Measurements from ENCODE around the gene SYNPO.

The SYNPO gene

DNA sequence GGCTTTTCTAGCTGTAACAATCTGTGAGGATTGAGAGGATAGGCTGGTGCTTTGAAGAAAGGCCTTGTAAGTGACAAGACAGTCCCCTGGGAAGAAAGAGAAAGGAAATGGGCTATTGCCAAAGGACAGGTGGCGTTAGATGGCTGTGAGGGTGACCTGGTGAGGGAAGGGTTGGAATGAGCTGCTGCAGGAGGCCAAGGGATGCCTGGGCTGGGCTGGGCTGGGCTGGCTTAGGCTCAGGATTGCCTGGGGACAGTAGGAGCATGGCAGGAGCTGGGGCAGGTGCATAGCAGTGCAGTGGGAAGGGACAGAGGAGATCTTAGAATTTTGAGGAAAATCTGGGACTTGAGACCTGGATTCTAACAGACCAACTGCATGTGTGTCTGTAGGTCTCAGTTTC lies 10.9 kb downstream of the SYNPO start:
- no peak for DNase-seq (ENCODE audit: low read depth)
- TF ChIP-seq, protein P1, sequence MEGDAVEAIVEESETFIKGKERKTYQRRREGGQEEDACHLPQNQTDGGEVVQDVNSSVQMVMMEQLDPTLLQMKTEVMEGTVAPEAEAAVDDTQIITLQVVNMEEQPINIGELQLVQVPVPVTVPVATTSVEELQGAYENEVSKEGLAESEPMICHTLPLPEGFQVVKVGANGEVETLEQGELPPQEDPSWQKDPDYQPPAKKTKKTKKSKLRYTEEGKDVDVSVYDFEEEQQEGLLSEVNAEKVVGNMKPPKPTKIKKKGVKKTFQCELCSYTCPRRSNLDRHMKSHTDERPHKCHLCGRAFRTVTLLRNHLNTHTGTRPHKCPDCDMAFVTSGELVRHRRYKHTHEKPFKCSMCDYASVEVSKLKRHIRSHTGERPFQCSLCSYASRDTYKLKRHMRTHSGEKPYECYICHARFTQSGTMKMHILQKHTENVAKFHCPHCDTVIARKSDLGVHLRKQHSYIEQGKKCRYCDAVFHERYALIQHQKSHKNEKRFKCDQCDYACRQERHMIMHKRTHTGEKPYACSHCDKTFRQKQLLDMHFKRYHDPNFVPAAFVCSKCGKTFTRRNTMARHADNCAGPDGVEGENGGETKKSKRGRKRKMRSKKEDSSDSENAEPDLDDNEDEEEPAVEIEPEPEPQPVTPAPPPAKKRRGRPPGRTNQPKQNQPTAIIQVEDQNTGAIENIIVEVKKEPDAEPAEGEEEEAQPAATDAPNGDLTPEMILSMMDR (IDR thresholded peaks at IDR 0.05; ENCODE audit: control insufficient read depth, extremely low read depth, insufficient read depth), result no peak
- H3K4me3 ChIP-seq (ENCODE audit: low read depth, low read length), result no peak overlapping the region

GRCh38 chr5:150651924-150652671 lies 11.6 kb downstream of the SYNPO start:
- TF ChIP-seq, protein P1 (IDR thresholded peaks at IDR 0.05; ENCODE audit: control insufficient read depth, extremely low read depth, insufficient read depth), result no peak
- no peak for DNase-seq (ENCODE audit: low read depth)
- H3K4me3 ChIP-seq (ENCODE audit: low read depth, low read length), result no peak overlapping the region

GRCh38 chr5:150653145-150653761 lies 12.8 kb downstream of the SYNPO start:
- TF ChIP-seq, protein P1 (IDR thresholded peaks at IDR 0.05; ENCODE audit: control insufficient read depth, extremely low read depth, insufficient read depth), result no peak
- DNase-seq (ENCODE audit: low read depth), result no peak
- no peak overlapping the region for H3K4me3 ChIP-seq (ENCODE audit: low read depth, low read length)

- DNase-seq (ENCODE audit: low read depth), result no peak
- TF ChIP-seq, protein P1 (IDR thresholded peaks at IDR 0.05; ENCODE audit: control insufficient read depth, extremely low read depth, insufficient read depth), result no peak
- H3K4me3 ChIP-seq (ENCODE audit: low read depth, low read length), result no peak overlapping the region
These were observed 13.5 kb downstream of the SYNPO start for GRCh38 chr5:150653762-150654556.

- no peak for DNase-seq (ENCODE audit: low read depth)
- TF ChIP-seq, protein P1 (IDR thresholded peaks at IDR 0.05; ENCODE audit: control insufficient read depth, extremely low read depth, insufficient read depth), result no peak
- H3K4me3 ChIP-seq (ENCODE audit: low read depth, low read length), result no peak overlapping the region
These were observed 14.8 kb downstream of the SYNPO start for GRCh38 chr5:150655221-150655620.

- peak overlapping the region; percentile 58 for H3K4me3 ChIP-seq (ENCODE audit: low read depth, low read length)
- no peak for DNase-seq (ENCODE audit: low read depth)
- TF ChIP-seq, protein P1 (IDR thresholded peaks at IDR 0.05; ENCODE audit: control insufficient read depth, extremely low read depth, insufficient read depth), result peak; percentile 81
These were observed 16.0 kb downstream of the SYNPO start for GRCh38 chr5:150656191-150657132.

Measured in LNCaP clone FGC (cell line).